ENCODE measurements around the gene LBX2. TPM values are rescaled to one million over a fixed set of nuclear protein-coding genes. Genes with fewer than 3 reads are reported as not detected.

The LBX2 gene, protein sequence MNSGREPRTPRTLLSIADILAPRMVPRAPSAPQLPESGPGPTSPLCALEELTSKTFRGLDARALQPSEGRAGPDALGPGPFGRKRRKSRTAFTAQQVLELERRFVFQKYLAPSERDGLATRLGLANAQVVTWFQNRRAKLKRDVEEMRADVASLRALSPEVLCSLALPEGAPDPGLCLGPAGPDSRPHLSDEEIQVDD
- total RNA-seq (2021; ENCODE audit: unreplicated experiment) (9.6 TPM), Bru-seq, nascent RNA (percentile 52 among the genes with signal in this experiment), BruChase-seq, experiment 1, labeled RNA remaining after a 2-hour chase (percentile 42 among the genes with signal in this experiment), BruChase-seq, experiment 2, labeled RNA remaining after a 6-hour chase (percentile 37 among the genes with signal in this experiment)
- polyA plus RNA-seq (2012; ENCODE audit: insufficient read length), result 13.6 TPM
- long read RNA-seq, partial matches to known transcripts, result 1 of 7 reads
- long read RNA-seq, other reads (novel, unspliced or antisense), result 2 of 7 reads

DNA sequence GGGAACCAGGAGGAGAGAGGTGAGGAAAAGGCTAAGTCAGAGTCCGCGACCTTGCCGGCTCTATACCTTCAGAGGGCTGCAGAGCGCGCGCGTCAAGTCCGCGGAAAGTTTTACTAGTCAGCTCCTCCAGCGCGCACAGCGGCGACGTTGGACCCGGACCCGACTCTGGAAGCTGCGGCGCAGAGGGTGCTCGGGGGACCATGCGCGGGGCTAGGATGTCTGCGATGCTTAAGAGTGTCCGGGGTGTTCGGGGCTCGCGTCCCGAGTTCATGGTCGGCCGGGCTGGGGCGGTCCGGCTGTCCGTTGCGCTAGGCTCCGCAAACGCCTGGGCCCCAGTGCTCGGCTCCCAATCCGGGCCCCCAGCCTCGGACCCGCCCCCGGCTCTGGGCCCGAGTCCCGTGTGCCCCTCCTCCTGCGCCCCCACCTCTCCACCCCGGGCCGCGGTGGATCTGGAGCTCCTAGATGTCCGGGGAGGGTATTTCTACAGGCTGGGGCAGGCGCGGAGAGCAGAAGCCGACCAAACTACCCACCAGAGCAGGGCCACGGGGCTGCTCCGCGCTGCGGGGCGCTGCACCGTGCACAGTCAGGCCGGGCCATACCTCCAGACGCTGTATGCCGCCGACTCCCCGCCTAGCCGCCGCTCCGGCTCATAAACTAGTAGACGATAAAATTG is at the start of gene LBX2:
TSS of gene LBX2 (minus strand) at position 337 of the 673 bp plus-strand sequence. CDS start at position 271, 66 bp downstream.
- in situ Hi-C loops (cut with HindIII; ENCODE audit: low pct_unique_long_range_greater_than_20kb, low sequenced_read_pairs), result no loop called here
- CTCF ChIA-PET, result interaction anchor here (0.6 kb wide), 1 partner anchor 48 kb away, joined by 3 read pairs; no protein-coding TSS in a partner anchor
- no peak for DNase-seq (ENCODE audit: low read depth, low spot score)
- Histone ChIP-seq H3K27ac (ENCODE audit: low read length) (peak within 1 kb of the TSS; percentile 81), H3K36me3 (ENCODE audit: control insufficient read depth, insufficient read depth, low read length) (no peaks in the 10 kb centered on the region), H3K27me3 (ENCODE audit: control insufficient read depth, insufficient read depth, low read length) (no peaks in the 10 kb centered on the region), H3K4me3 (ENCODE audit: low read depth in 2 of 2, low read length in 2 of 2) (peak within 1 kb of the TSS; percentile 43 to 65), H3K4me1 (ENCODE audit: control insufficient read depth, insufficient read depth, low read length) (peaks cover 39% of the 10 kb centered on the region), H3K9me3 (ENCODE audit: control insufficient read depth, insufficient read depth, low read depth, low read length) (no peaks in the 10 kb centered on the region)
- POLR2A ChIA-PET, result no interaction called here
- intact Hi-C loops (cut with micrococcal nuclease; ENCODE audit: unreplicated experiment), result no loop called here
- BruUV-seq (replicated peaks), result no TSS peak
- peak; percentile 44 for ATAC-seq
- no peak for TF ChIP-seq TCF7L2 (IDR thresholded peaks at IDR 0.05; ENCODE audit: low read depth, low read length)
- TF ChIP-seq SIN3A (IDR thresholded peaks at IDR 0.05; ENCODE audit: borderline replicate concordance, insufficient read depth, low read depth, low read length), result no peak
- TF ChIP-seq, protein P1, sequence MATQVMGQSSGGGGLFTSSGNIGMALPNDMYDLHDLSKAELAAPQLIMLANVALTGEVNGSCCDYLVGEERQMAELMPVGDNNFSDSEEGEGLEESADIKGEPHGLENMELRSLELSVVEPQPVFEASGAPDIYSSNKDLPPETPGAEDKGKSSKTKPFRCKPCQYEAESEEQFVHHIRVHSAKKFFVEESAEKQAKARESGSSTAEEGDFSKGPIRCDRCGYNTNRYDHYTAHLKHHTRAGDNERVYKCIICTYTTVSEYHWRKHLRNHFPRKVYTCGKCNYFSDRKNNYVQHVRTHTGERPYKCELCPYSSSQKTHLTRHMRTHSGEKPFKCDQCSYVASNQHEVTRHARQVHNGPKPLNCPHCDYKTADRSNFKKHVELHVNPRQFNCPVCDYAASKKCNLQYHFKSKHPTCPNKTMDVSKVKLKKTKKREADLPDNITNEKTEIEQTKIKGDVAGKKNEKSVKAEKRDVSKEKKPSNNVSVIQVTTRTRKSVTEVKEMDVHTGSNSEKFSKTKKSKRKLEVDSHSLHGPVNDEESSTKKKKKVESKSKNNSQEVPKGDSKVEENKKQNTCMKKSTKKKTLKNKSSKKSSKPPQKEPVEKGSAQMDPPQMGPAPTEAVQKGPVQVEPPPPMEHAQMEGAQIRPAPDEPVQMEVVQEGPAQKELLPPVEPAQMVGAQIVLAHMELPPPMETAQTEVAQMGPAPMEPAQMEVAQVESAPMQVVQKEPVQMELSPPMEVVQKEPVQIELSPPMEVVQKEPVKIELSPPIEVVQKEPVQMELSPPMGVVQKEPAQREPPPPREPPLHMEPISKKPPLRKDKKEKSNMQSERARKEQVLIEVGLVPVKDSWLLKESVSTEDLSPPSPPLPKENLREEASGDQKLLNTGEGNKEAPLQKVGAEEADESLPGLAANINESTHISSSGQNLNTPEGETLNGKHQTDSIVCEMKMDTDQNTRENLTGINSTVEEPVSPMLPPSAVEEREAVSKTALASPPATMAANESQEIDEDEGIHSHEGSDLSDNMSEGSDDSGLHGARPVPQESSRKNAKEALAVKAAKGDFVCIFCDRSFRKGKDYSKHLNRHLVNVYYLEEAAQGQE (IDR thresholded peaks at IDR 0.05; ENCODE audit: insufficient read depth in 1 of 2, low read depth in 2 of 2, low read length in 1 of 2), result no peak
- no peak; the same call in 1 of the 2 replicates for TF ChIP-seq POLR2AphosphoS5 (IDR thresholded peaks at IDR 0.05; ENCODE audit: low read depth, low read length)
- TF ChIP-seq, protein P2, sequence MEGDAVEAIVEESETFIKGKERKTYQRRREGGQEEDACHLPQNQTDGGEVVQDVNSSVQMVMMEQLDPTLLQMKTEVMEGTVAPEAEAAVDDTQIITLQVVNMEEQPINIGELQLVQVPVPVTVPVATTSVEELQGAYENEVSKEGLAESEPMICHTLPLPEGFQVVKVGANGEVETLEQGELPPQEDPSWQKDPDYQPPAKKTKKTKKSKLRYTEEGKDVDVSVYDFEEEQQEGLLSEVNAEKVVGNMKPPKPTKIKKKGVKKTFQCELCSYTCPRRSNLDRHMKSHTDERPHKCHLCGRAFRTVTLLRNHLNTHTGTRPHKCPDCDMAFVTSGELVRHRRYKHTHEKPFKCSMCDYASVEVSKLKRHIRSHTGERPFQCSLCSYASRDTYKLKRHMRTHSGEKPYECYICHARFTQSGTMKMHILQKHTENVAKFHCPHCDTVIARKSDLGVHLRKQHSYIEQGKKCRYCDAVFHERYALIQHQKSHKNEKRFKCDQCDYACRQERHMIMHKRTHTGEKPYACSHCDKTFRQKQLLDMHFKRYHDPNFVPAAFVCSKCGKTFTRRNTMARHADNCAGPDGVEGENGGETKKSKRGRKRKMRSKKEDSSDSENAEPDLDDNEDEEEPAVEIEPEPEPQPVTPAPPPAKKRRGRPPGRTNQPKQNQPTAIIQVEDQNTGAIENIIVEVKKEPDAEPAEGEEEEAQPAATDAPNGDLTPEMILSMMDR (IDR thresholded peaks at IDR 0.05), result no peak

DNA sequence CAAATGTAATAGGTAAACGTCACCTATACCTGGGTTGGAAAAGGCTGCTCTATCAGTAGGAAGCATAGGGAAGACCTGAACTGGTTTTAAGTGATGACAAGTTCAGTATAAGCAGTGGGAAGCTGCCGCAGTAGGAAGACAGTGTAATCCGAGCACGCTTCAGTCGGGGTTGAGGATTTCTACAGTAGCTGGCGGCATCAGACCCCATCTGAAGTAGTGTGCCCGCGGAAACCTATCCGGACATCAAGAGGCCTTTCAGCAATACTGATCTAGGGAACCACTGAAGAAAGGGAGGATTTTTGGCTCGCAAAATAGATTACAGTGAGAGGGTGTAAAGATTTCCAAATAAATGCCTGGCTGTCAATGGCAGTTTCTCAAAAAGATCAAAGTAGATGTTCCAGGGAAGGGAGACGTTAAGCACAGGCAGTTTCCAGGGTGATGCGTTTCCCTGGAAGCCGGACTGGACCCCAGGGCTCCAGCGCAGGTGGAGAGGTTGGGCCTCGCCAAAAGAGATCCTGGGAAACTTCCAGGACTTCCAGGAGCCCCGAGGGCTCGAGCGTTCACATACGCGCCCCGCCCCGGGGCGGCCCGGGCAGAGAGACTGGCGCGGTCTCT is 49.0 kb upstream of the LBX2 start:
- H3K27ac ChIP-seq (ENCODE audit: low read length), result peak overlapping the region; percentile 73
- ATAC-seq (no peak), DNase-seq (ENCODE audit: low read depth, low spot score) (no peak)
- H3K4me1 ChIP-seq (ENCODE audit: control insufficient read depth, insufficient read depth, low read length), result peaks cover 18% of the 10 kb centered on the region
- in situ Hi-C loops (cut with HindIII; ENCODE audit: low pct_unique_long_range_greater_than_20kb, low sequenced_read_pairs) (no loop called here), intact Hi-C loops (cut with micrococcal nuclease; ENCODE audit: unreplicated experiment) (no loop called here)
- ChIA-PET CTCF (interaction anchor here (0.7 kb wide), 2 partner anchors 49 to 64 kb away, joined by 3 to 4 read pairs; partner anchors contain the start of gene LBX2), POLR2A (no interaction called here)
- no peaks in the 10 kb centered on the region for H3K9me3 ChIP-seq (ENCODE audit: control insufficient read depth, insufficient read depth, low read depth, low read length)
- H3K4me3 ChIP-seq (ENCODE audit: low read depth in 2 of 2, low read length in 2 of 2), result peak overlapping the region; percentile 70 to 80
- no TSS peak for BruUV-seq (replicated peaks)
- TF ChIP-seq TCF7L2 (IDR thresholded peaks at IDR 0.05; ENCODE audit: low read depth, low read length), result no peak; the same call in 1 of the 2 replicates
- TF ChIP-seq SIN3A (IDR thresholded peaks at IDR 0.05; ENCODE audit: borderline replicate concordance, insufficient read depth, low read depth, low read length), result no peak
- TF ChIP-seq, protein P1 (IDR thresholded peaks at IDR 0.05; ENCODE audit: insufficient read depth in 1 of 2, low read depth in 2 of 2, low read length in 1 of 2), result no peak
- TF ChIP-seq, protein P2 (IDR thresholded peaks at IDR 0.05), result no peak
- no peak for TF ChIP-seq POLR2AphosphoS5 (IDR thresholded peaks at IDR 0.05; ENCODE audit: low read depth, low read length)
- H3K36me3 ChIP-seq (ENCODE audit: control insufficient read depth, insufficient read depth, low read length), result no peaks in the 10 kb centered on the region
- H3K27me3 ChIP-seq (ENCODE audit: control insufficient read depth, insufficient read depth, low read length), result no peaks in the 10 kb centered on the region; the same call in 1 of the 2 replicates

Data from Panc1 (cell line).